ENCODE results near the gene PRKAG2.
A peak's percentile ranks its signal among the peaks of the same experiment; 100 is the strongest.

PRKAG2 gene

DNA sequence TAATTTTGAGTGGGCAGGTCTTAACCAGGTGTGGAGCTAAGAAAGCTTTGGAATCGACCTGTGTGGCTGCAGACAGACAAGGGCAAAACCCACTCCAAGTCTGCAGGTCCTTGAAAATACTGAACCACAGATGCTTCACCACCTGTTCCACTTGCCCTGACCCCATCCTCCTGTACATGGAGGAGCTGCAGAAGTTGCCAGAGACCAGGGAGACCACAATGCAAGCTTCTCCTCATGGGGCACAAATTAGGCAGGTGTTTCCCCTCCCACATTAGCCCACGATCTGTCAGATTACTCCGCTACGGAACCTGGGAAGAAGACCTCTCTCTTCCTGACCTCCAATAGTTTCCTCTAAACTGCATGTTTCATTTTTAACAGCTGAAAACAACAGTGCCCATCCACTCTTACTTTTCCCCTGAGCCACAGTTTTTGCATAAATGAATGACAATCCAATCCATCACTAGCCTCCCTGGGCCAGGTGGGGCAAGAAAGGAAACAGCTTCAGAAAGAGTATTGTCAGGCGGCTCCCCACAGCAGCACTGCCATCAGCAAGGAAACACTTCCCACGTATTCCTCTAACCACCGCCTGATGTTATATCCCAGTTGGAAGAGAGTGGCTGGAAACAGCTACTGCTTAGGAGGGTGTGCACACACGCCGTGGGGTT is 141.6 kb downstream of the PRKAG2 start:
- no peaks in the 10 kb centered on the region for H3F3A ChIP-seq (ENCODE audit: control insufficient read depth, insufficient read depth)
- no peaks in the 10 kb centered on the region for H3K9me2 ChIP-seq (replicated peaks; ENCODE audit: control insufficient read depth, low read length)
- no peak for TF ChIP-seq EZH2phosphoT487 (IDR thresholded peaks at IDR 0.05; ENCODE audit: borderline replicate concordance, low read length)
- TF ChIP-seq, protein P1, sequence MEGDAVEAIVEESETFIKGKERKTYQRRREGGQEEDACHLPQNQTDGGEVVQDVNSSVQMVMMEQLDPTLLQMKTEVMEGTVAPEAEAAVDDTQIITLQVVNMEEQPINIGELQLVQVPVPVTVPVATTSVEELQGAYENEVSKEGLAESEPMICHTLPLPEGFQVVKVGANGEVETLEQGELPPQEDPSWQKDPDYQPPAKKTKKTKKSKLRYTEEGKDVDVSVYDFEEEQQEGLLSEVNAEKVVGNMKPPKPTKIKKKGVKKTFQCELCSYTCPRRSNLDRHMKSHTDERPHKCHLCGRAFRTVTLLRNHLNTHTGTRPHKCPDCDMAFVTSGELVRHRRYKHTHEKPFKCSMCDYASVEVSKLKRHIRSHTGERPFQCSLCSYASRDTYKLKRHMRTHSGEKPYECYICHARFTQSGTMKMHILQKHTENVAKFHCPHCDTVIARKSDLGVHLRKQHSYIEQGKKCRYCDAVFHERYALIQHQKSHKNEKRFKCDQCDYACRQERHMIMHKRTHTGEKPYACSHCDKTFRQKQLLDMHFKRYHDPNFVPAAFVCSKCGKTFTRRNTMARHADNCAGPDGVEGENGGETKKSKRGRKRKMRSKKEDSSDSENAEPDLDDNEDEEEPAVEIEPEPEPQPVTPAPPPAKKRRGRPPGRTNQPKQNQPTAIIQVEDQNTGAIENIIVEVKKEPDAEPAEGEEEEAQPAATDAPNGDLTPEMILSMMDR (IDR thresholded peaks at IDR 0.05; ENCODE audit: low read depth, low read length, poor library complexity, severe bottlenecking) = no peak
- peaks cover 2% of the 10 kb centered on the region; the same call in 1 of the 2 replicates for H3K27me3 ChIP-seq (ENCODE audit: control insufficient read depth, low read length)
- peak overlapping the region; percentile 3; the same call in 1 of the 2 replicates for H3K4me2 ChIP-seq (ENCODE audit: low read length)
- H3K36me3 ChIP-seq (ENCODE audit: control insufficient read depth, low read length) = no peaks in the 10 kb centered on the region
- H3K9me3 ChIP-seq (ENCODE audit: control insufficient read depth, insufficient read depth, low read length) = no peaks in the 10 kb centered on the region
- no peaks in the 10 kb centered on the region for H4K20me1 ChIP-seq (ENCODE audit: control insufficient read depth, insufficient read depth, low read depth, low read length)
- no peaks in the 10 kb centered on the region for H3K79me2 ChIP-seq (ENCODE audit: control insufficient read depth, low read length)
- no peak overlapping the region for H3K27ac ChIP-seq (ENCODE audit: low read depth, low read length)
- H3K4me1 ChIP-seq (ENCODE audit: control insufficient read depth, low read length) = peaks cover 9% of the 10 kb centered on the region
- H3K4me3 ChIP-seq (ENCODE audit: low read length) = no peak overlapping the region

DNA sequence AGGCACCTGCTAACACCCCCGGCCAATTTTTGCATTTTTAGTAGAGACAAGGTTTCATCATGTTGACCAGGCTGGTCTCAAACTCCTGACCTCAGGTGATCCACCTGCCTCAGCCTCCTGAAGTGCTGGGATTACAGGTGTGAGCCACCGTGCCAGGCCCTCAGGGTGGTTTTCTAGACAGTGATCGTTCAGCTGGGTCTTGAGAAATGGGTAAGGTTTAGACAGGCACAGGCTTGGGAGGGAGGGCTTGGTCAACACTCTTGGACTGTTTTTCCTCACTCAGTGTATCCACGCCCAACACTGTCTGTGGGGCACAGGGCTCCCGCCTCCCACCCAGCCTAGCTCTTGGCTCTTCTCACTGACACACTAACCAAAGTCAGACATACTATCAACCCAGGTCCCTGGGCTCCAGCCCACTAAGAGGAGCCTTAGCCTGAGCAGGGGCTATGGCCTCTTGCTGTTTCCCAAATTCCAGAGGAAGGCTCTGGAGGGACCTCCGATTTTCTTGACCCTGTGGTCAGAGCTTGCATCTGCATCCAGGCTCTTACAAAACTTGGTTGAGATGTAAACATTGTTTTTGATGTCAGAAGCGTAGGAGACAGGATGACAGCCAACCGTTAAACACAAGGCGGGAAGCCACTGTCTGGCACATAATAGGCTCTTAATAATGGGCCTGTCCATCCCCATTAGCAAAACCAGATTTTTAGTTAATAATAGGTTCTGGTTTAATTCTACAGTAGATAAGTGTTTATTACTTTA is 143.9 kb downstream of the PRKAG2 start:
- Histone ChIP-seq H3K4me1 (ENCODE audit: control insufficient read depth, low read length) (peaks cover 9% of the 10 kb centered on the region), H4K20me1 (ENCODE audit: control insufficient read depth, insufficient read depth, low read depth, low read length) (no peaks in the 10 kb centered on the region), H3K9me3 (ENCODE audit: control insufficient read depth, insufficient read depth, low read length) (no peaks in the 10 kb centered on the region), H3K79me2 (ENCODE audit: control insufficient read depth, low read length) (no peaks in the 10 kb centered on the region), H3K36me3 (ENCODE audit: control insufficient read depth, low read length) (no peaks in the 10 kb centered on the region), H3K4me3 (ENCODE audit: low read length) (no peak overlapping the region), H3K9me2 (replicated peaks; ENCODE audit: control insufficient read depth, low read length) (no peaks in the 10 kb centered on the region), H3F3A (ENCODE audit: control insufficient read depth, insufficient read depth) (no peaks in the 10 kb centered on the region), H3K27me3 (ENCODE audit: control insufficient read depth, low read length) (no peaks in the 10 kb centered on the region), H3K27ac (ENCODE audit: low read depth, low read length) (no peak overlapping the region), H3K4me2 (ENCODE audit: low read length) (no peak overlapping the region)
- TF ChIP-seq, protein P1 (IDR thresholded peaks at IDR 0.05; ENCODE audit: low read depth, low read length, poor library complexity, severe bottlenecking) = no peak
- TF ChIP-seq EZH2phosphoT487 (IDR thresholded peaks at IDR 0.05; ENCODE audit: borderline replicate concordance, low read length) = no peak

DNA sequence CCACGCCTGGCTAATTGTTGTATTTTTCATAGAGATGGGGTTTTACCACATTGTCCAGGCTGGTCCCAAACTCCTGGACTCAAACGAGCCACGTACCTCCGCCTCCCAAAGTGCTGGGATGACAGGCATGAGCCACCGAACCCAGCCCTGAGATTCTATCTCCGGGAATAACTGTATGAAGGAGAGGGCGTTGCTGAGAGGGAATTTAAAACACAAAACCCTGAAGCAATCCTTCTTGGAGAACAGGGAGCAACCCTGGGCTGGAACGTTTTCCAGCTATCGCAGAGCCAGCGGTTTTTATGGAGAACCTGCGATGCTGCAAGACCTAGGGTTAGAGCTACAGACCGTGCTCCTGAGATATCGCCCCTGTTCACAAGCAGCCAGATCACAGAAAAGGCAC is 144.6 kb downstream of the PRKAG2 start:
- Histone ChIP-seq H3K27me3 (ENCODE audit: control insufficient read depth, low read length) (no peaks in the 10 kb centered on the region), H3K4me3 (ENCODE audit: low read length) (no peak overlapping the region), H4K20me1 (ENCODE audit: control insufficient read depth, insufficient read depth, low read depth, low read length) (no peaks in the 10 kb centered on the region), H3K4me2 (ENCODE audit: low read length) (no peak overlapping the region), H3K79me2 (ENCODE audit: control insufficient read depth, low read length) (no peaks in the 10 kb centered on the region), H3K4me1 (ENCODE audit: control insufficient read depth, low read length) (peaks cover 9% of the 10 kb centered on the region), H3F3A (ENCODE audit: control insufficient read depth, insufficient read depth) (no peaks in the 10 kb centered on the region), H3K36me3 (ENCODE audit: control insufficient read depth, low read length) (no peaks in the 10 kb centered on the region), H3K9me3 (ENCODE audit: control insufficient read depth, insufficient read depth, low read length) (no peaks in the 10 kb centered on the region), H3K9me2 (replicated peaks; ENCODE audit: control insufficient read depth, low read length) (no peaks in the 10 kb centered on the region), H3K27ac (ENCODE audit: low read depth, low read length) (no peak overlapping the region)
- TF ChIP-seq, protein P1 (IDR thresholded peaks at IDR 0.05; ENCODE audit: low read depth, low read length, poor library complexity, severe bottlenecking) = no peak
- no peak for TF ChIP-seq EZH2phosphoT487 (IDR thresholded peaks at IDR 0.05; ENCODE audit: borderline replicate concordance, low read length)

Data from DOHH2 (cell line).